Astrocyte of the cerebellum (primary cell): Measurements from ENCODE around the gene IGDCC3.
A peak's percentile ranks its signal among the peaks of the same experiment; 100 is the strongest.

Experiments
- DNase-seq: peaks from one replicate; pipeline ENCODE4 v3.0.0-alpha.2; 2011; ENCODE audit warnings: low read depth
- H3K4me3 ChIP-seq: 2 replicates; pipeline ENCODE4 v1.5.1; 2011; ENCODE audit warnings: mild to moderate bottlenecking, low read depth, low read length, moderate library complexity
- in situ Hi-C: cut with HindIII; loops from 2 replicates; pipeline ENCODE4 v1.10.0; 2017; ENCODE audit warnings: low sequenced_read_pairs
- TF ChIP-seq, protein P1 (sequence below): IDR thresholded peaks from 2 replicates; pipeline ENCODE4 v1.5.1; 2012; ENCODE audit warnings: low read length, low read depth, moderate library complexity, mild to moderate bottlenecking; ENCODE audit errors: missing control alignments

IGDCC3 gene

DNA sequence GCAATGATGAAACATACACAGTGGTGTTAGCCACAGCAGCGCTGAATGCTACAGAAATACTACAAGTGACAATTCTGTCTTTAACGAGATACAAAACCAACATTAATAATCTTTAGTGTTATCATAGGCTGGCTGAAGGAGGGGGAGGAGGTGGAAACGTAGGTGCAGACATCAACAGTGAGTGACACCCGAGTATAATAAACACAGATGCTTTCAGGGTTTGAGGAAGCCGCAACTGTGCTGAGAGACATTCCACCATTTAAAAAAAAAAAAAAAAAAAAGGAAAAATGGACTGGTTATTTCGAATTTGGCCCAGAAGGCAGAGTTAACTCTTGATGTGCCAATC lies 4.3 kb upstream of the IGDCC3 start:
- DNase-seq: no peak
- in situ Hi-C loops: no loop called here
- TF ChIP-seq, protein P1, sequence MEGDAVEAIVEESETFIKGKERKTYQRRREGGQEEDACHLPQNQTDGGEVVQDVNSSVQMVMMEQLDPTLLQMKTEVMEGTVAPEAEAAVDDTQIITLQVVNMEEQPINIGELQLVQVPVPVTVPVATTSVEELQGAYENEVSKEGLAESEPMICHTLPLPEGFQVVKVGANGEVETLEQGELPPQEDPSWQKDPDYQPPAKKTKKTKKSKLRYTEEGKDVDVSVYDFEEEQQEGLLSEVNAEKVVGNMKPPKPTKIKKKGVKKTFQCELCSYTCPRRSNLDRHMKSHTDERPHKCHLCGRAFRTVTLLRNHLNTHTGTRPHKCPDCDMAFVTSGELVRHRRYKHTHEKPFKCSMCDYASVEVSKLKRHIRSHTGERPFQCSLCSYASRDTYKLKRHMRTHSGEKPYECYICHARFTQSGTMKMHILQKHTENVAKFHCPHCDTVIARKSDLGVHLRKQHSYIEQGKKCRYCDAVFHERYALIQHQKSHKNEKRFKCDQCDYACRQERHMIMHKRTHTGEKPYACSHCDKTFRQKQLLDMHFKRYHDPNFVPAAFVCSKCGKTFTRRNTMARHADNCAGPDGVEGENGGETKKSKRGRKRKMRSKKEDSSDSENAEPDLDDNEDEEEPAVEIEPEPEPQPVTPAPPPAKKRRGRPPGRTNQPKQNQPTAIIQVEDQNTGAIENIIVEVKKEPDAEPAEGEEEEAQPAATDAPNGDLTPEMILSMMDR: no peak
- H3K4me3 ChIP-seq: no peak overlapping the region

DNA sequence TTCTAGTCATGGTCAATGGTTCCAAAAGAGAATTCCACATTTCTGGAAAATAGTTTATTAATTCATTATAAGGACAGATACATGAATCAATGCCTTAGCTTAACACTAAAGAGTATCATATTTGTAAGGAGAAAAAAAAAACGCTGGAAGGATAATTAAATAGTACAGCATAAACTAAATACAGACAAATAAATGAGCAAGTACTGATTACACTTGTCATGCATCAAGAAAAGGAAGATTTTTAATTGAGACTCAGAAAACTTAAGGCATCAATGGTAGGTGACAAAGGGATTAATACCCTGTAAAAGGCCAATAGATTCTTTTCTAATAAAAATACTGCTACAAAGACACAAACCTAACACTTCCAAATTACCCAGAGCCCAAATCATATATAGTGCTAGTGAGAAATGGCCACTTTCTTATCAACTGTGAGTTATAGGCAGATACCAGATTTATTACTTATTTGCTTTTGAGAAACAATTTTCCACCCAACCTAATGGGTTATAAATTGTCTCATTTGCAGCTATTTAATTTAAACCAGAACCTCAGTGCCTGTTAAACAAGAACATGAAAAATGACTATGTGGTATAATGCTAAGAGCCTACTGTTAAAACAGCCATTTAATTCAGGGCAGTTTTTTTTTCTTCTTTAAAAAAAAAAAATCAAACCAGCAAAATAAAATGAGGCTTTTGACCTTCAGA lies 3.8 kb upstream of the IGDCC3 start:
- TF ChIP-seq, protein P1: no peak
- H3K4me3 ChIP-seq: no peak overlapping the region
- in situ Hi-C loops: no loop called here
- DNase-seq: no peak

DNA sequence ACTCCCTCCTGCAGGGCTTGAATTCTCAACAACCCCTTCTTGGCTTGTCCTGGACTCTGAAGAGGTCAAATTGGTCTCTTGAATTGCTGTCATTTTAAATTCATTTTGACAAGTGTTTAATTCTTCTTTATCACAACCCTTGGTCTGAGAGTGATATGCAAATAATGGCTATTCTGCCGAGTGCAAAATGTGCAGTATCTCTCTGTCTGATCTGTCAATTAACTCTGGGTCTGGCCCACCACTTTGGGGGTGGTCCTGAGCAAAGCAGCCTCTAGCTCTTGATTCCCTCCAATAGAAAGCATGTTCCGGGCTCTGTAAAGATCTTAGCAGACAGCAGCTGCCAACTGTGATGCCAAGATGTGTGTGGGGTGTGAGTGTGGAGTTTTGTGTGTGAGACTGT lies 2.2 kb upstream of the IGDCC3 start:
- DNase-seq: no peak
- TF ChIP-seq, protein P1: no peak
- no peak overlapping the region for H3K4me3 ChIP-seq
- in situ Hi-C loops: loop anchor here (10.0 kb wide), 1 partner anchor 55 kb away; no protein-coding TSS in a partner anchor

DNA sequence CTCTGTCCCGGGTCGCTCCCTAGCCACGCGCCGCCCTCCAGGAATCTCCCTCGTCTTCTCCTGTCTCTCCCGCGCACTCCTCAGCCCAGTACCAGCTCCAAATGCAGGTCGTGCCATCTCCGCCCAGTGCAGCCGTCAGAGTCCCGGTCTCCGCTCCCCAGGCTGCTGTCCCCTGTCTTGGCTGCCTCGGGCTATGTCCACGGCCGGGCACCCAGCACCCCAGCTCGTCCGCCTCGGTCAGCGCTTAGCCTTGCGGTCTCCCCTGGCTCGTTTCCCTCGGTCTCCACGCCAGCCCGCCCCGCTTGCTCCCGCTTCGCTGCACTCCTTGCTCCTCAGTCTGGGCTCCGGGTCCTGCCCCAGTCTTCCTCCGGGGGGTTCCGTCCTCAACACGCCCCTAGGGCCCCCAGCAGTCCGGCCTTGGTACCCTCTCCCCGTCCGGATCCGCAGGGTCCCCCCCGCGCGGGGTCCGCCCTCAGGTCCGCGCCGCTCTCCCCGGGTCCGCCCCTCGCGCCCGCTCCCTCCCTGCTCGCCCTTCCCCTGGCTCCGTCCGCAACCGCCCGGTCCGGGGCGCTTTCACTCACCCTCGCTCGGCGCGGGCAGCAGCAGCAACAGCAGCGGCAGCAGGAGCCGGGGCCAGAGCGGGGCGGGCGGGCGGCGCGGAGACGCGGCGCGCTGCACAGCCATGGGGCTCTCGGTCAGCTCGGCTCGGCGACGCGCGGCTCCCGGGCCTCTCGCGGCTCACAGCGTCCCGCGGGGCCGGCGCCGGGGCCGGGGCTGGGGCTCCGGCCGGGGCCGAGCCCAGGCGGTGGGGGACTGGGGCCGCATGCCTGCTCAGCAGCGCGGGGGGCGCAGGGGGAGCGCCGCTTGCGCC lies 462 bp downstream of the IGDCC3 start:
- H3K4me3 ChIP-seq: peak overlapping the region; percentile 52
- in situ Hi-C loops: loop anchor here (10.0 kb wide), 1 partner anchor 53 kb away; no protein-coding TSS in a partner anchor
- TF ChIP-seq, protein P1: no peak
- DNase-seq: no peak

DNA sequence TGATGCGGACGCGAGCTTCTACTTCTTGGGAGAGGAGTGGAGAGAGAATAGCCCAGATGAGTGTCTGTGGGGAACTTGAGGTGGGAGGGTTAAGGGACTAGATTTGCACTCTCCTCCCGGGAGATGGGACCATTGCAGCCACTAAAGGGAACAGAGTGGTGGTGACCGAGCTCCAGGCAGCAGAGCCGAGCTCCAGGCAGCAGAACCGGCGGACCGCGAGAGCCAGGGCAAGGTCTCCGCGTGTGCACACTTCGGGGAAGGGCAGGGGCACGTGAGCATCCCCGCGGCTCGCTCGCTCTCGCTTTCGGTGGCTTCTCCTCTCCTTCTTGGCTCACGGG lies 1.1 kb downstream of the IGDCC3 start:
- in situ Hi-C loops: loop anchor here (10.0 kb wide), 1 partner anchor 52 kb away; no protein-coding TSS in a partner anchor
- no peak for DNase-seq
- peak overlapping the region; percentile 52 for H3K4me3 ChIP-seq
- TF ChIP-seq, protein P1: no peak

DNA sequence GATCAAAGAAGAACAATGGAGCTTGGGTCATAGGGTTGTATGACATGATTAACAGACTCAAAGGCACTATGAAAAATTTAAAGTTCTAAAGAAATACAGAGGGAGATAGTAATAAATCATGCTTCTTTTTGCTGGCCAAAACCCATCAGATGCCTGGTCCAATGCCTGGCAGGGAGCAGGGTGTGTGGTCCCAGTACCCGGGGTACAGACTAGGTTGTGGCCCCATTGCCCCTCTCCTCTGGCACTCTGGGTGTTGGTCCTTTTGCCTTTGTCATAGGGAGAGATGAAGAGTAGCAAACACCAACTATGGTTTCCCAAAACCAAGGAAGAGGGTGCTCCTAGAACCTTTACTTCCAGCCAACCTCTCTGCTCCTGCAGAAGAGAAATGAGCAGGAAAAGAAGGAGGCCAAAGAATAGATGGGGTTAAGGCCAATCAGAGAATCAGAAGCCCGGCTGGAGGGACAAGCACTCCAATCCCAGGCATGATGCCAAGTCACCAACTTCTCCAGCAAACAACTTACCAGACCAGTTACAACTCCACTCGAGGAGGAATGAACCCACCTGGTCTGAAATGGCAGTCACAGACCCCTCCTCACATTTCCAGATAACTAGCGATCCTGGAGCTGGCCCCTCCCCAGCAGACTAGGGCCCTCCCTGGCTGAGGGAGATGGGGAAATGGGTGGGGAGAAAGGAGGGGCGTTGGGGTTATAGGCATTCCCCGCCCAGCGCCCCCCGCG lies 1.8 kb downstream of the IGDCC3 start:
- in situ Hi-C loops: loop anchor here (10.0 kb wide), 1 partner anchor 51 kb away; no protein-coding TSS in a partner anchor
- H3K4me3 ChIP-seq: no peak overlapping the region
- TF ChIP-seq, protein P1: no peak
- DNase-seq: no peak
